ENCODE data around the gene ARL6.
A peak's percentile ranks its signal among the peaks of the same experiment; 100 is the strongest.

Gene ARL6

DNA sequence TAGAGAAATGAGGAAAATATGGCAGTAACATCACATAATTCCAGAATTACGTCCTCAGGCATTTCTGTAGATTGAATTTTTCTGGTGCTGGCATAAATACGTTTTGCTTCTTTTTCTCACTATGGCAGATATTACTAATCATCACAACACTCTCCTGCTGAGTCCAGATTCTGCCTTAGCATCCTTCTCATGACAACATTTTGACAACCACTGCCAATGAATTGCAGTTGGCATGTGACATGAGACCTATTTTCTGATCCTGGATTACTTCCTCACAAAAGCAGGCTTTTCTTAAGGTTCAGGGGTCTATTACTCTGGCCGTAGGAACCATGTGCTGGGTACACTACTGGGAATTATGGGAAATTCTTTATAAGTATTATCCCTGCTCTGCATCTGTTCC lies 22.5 kb upstream of the ARL6 start:
- no peak for DNase-seq (ENCODE audit: low read depth)
- TF ChIP-seq, protein P1, sequence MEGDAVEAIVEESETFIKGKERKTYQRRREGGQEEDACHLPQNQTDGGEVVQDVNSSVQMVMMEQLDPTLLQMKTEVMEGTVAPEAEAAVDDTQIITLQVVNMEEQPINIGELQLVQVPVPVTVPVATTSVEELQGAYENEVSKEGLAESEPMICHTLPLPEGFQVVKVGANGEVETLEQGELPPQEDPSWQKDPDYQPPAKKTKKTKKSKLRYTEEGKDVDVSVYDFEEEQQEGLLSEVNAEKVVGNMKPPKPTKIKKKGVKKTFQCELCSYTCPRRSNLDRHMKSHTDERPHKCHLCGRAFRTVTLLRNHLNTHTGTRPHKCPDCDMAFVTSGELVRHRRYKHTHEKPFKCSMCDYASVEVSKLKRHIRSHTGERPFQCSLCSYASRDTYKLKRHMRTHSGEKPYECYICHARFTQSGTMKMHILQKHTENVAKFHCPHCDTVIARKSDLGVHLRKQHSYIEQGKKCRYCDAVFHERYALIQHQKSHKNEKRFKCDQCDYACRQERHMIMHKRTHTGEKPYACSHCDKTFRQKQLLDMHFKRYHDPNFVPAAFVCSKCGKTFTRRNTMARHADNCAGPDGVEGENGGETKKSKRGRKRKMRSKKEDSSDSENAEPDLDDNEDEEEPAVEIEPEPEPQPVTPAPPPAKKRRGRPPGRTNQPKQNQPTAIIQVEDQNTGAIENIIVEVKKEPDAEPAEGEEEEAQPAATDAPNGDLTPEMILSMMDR (IDR thresholded peaks at IDR 0.05; ENCODE audit: insufficient read depth, low read depth, low read length, missing control alignments), result no peak
- no peak overlapping the region for H3K4me3 ChIP-seq (ENCODE audit: low read depth, low read length)

- no peak overlapping the region for H3K4me3 ChIP-seq (ENCODE audit: low read depth, low read length)
- TF ChIP-seq, protein P1 (IDR thresholded peaks at IDR 0.05; ENCODE audit: insufficient read depth, low read depth, low read length, missing control alignments), result no peak
- DNase-seq (ENCODE audit: low read depth), result no peak
Measured at GRCh38 chr3:97744289-97744688, 20.3 kb upstream of the ARL6 start.

- H3K4me3 ChIP-seq (ENCODE audit: low read depth, low read length), result peak overlapping the region; percentile 87
- DNase-seq (ENCODE audit: low read depth), result peak; percentile 0
- TF ChIP-seq, protein P1 (IDR thresholded peaks at IDR 0.05; ENCODE audit: insufficient read depth, low read depth, low read length, missing control alignments), result no peak
Measured at GRCh38 chr3:97763586-97764406, 762 bp upstream of the ARL6 start.

GRCh38 chr3:97765336-97765735 lies 778 bp downstream of the ARL6 start:
- DNase-seq (ENCODE audit: low read depth), result peak; percentile 1
- H3K4me3 ChIP-seq (ENCODE audit: low read depth, low read length), result peak overlapping the region; percentile 87
- TF ChIP-seq, protein P1 (IDR thresholded peaks at IDR 0.05; ENCODE audit: insufficient read depth, low read depth, low read length, missing control alignments), result no peak

- no peak for DNase-seq (ENCODE audit: low read depth)
- TF ChIP-seq, protein P1 (IDR thresholded peaks at IDR 0.05; ENCODE audit: insufficient read depth, low read depth, low read length, missing control alignments), result no peak
- no peak overlapping the region for H3K4me3 ChIP-seq (ENCODE audit: low read depth, low read length)
Measured at GRCh38 chr3:97772926-97773325, 8.4 kb downstream of the ARL6 start.

GRCh38 chr3:97778152-97778551 lies 13.6 kb downstream of the ARL6 start:
- TF ChIP-seq, protein P1 (IDR thresholded peaks at IDR 0.05; ENCODE audit: insufficient read depth, low read depth, low read length, missing control alignments), result no peak
- H3K4me3 ChIP-seq (ENCODE audit: low read depth, low read length), result no peak overlapping the region
- DNase-seq (ENCODE audit: low read depth), result no peak
